Measurements from ENCODE around the gene RPL27A. TPM values are rescaled to one million over a fixed set of nuclear protein-coding genes. Genes with fewer than 3 reads are reported as not detected.

The RPL27A gene
- polyA plus RNA-seq, 3 donors from 2014 or later = 1,341 to 3,208 (median 1,820) TPM

GRCh38 chr11:8712506-8712905, 29.9 kb downstream of the RPL27A start:
- no peak for DNase-seq
- H3K36me3 Mint-ChIP-seq = peaks cover 0 to 14% (median 0%) of the 10 kb centered on the region in 3 donors
- H3K4me1 Mint-ChIP-seq = peaks cover 0 to 4% of the 10 kb centered on the region in 2 donors
- H3K27ac Mint-ChIP-seq = no peak overlapping the region
- H3K9me3 Mint-ChIP-seq = no peaks in the 10 kb centered on the region
- peaks cover 0 to 6% (median 4%) of the 10 kb centered on the region in 3 donors for H3K27me3 Mint-ChIP-seq (ENCODE audit: low read depth in 3 of 3)
- H3K4me3 Mint-ChIP-seq = no peak overlapping the region

- H3K4me3 Mint-ChIP-seq = no peak overlapping the region
- H3K9me3 Mint-ChIP-seq = no peaks in the 10 kb centered on the region
- H3K27ac Mint-ChIP-seq = no peak overlapping the region
- peaks cover 0 to 11% (median 0%) of the 10 kb centered on the region in 3 donors for H3K36me3 Mint-ChIP-seq
- DNase-seq = no peak
- H3K4me1 Mint-ChIP-seq = peaks cover 2 to 6% of the 10 kb centered on the region in 2 donors
- peaks cover 0 to 6% (median 4%) of the 10 kb centered on the region in 3 donors for H3K27me3 Mint-ChIP-seq (ENCODE audit: low read depth in 3 of 3)
Observed at GRCh38 chr11:8713760-8714454, 31.3 kb downstream of the RPL27A start.

GRCh38 chr11:8714622-8715225, 32.1 kb downstream of the RPL27A start:
- Mint-ChIP-seq H3K27me3 (ENCODE audit: low read depth in 3 of 3) (peaks cover 0 to 4% (median 4%) of the 10 kb centered on the region in 3 donors), H3K27ac (no peak overlapping the region)
- no peak for DNase-seq

GRCh38 chr11:8715501-8715900, 32.9 kb downstream of the RPL27A start:
- no peak overlapping the region for H3K27ac Mint-ChIP-seq
- H3K4me1 Mint-ChIP-seq = peaks cover 2 to 6% of the 10 kb centered on the region in 2 donors
- peaks cover 2 to 7% (median 4%) of the 10 kb centered on the region in 3 donors for H3K27me3 Mint-ChIP-seq (ENCODE audit: low read depth in 3 of 3)
- H3K4me3 Mint-ChIP-seq = no peak overlapping the region
- H3K9me3 Mint-ChIP-seq = no peaks in the 10 kb centered on the region
- no peak for DNase-seq
- H3K36me3 Mint-ChIP-seq = peaks cover 0 to 11% (median 0%) of the 10 kb centered on the region in 3 donors

More at GRCh38 chr11:8714622-8715225, 32.1 kb downstream of the RPL27A start:
- H3K9me3 Mint-ChIP-seq = no peaks in the 10 kb centered on the region
- peaks cover 2 to 6% of the 10 kb centered on the region in 2 donors for H3K4me1 Mint-ChIP-seq
- H3K4me3 Mint-ChIP-seq = no peak overlapping the region
- H3K36me3 Mint-ChIP-seq = peaks cover 0 to 11% (median 0%) of the 10 kb centered on the region in 3 donors

GRCh38 chr11:8717544-8717875, 34.9 kb downstream of the RPL27A start:
- no peak overlapping the region for H3K27ac Mint-ChIP-seq

GRCh38 chr11:8717876-8718753, 35.5 kb downstream of the RPL27A start:
- peaks cover 0 to 5% (median 0%) of the 10 kb centered on the region in 3 donors for H3K36me3 Mint-ChIP-seq
- H3K27ac Mint-ChIP-seq = no peak overlapping the region
- no peaks in the 10 kb centered on the region for H3K9me3 Mint-ChIP-seq
- H3K4me3 Mint-ChIP-seq = no peak overlapping the region
- no peak for DNase-seq
- peaks cover 2 to 6% of the 10 kb centered on the region in 2 donors for H3K4me1 Mint-ChIP-seq
- peaks cover 3 to 5% (median 4%) of the 10 kb centered on the region in 3 donors for H3K27me3 Mint-ChIP-seq (ENCODE audit: low read depth in 3 of 3)

More at GRCh38 chr11:8717544-8717875, 34.9 kb downstream of the RPL27A start:
- Mint-ChIP-seq H3K36me3 (peaks cover 0 to 5% (median 0%) of the 10 kb centered on the region in 3 donors), H3K4me3 (no peak overlapping the region), H3K9me3 (no peaks in the 10 kb centered on the region), H3K4me1 (peaks cover 2 to 6% of the 10 kb centered on the region in 2 donors), H3K27me3 (ENCODE audit: low read depth in 3 of 3) (peaks cover 3 to 5% (median 4%) of the 10 kb centered on the region in 3 donors)
- no peak for DNase-seq

DNA sequence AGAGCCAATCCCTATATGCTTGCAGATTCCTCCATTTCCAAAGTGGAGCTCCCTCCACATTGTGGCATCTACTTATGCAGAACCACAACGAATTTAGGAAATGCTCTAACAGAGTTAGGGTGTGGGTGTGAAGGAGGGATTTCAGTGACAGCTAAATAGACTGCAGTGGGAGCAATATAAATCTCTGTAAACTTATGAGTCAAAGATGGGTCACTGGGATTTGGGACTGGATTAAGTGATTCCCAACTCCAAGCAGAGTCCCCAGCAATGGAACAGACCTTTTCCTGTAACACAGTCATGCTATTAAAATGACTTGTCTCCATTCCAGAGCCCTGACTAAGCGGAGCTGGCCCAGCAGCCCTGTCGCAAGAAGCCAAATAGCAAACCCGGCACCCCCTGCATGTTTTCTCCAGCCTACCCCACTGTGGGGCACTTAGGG, 36.6 kb downstream of the RPL27A start:
- Mint-ChIP-seq H3K9me3 (no peaks in the 10 kb centered on the region), H3K27ac (no peak overlapping the region), H3K36me3 (peaks cover 0 to 5% (median 0%) of the 10 kb centered on the region in 3 donors), H3K27me3 (ENCODE audit: low read depth in 3 of 3) (peaks cover 3 to 5% (median 4%) of the 10 kb centered on the region in 3 donors), H3K4me3 (no peak overlapping the region), H3K4me1 (peaks cover 2 to 6% of the 10 kb centered on the region in 2 donors)
- DNase-seq = no peak

DNA sequence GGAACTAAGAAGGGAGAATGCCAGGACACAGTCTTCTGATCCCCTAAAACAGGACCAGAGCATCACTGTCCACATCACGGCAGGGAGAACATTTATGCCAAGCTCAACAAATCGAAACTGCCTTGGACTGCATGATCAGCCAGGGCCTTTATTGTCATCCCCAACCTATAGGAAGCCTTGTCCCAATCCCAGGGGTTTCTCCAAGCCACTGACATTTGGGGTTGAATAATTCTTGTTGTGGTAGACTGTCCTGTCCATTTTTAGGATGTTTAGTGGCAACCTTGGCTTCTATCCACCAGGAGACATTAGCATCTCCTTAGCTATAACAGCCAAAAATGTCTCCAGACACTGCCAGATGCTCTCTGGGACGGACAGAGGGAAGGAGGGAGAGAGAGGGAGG, 37.1 kb downstream of the RPL27A start:
- Mint-ChIP-seq H3K27me3 (ENCODE audit: low read depth in 3 of 3) (peaks cover 2 to 5% (median 3%) of the 10 kb centered on the region in 3 donors), H3K4me1 (peaks cover 2 to 6% of the 10 kb centered on the region in 2 donors), H3K27ac (no peak overlapping the region), H3K36me3 (peaks cover 0 to 1% (median 0%) of the 10 kb centered on the region in 3 donors), H3K4me3 (no peak overlapping the region), H3K9me3 (no peaks in the 10 kb centered on the region)
- DNase-seq = no peak

- Mint-ChIP-seq H3K9me3 (no peaks in the 10 kb centered on the region), H3K4me3 (no peak overlapping the region), H3K27ac (no peak overlapping the region), H3K4me1 (peaks cover 2 to 6% of the 10 kb centered on the region in 2 donors), H3K36me3 (no peaks in the 10 kb centered on the region), H3K27me3 (ENCODE audit: low read depth in 3 of 3) (peaks cover 0 to 5% (median 3%) of the 10 kb centered on the region in 3 donors)
- no peak for DNase-seq
Observed at GRCh38 chr11:8720352-8720751, 37.8 kb downstream of the RPL27A start.

DNA sequence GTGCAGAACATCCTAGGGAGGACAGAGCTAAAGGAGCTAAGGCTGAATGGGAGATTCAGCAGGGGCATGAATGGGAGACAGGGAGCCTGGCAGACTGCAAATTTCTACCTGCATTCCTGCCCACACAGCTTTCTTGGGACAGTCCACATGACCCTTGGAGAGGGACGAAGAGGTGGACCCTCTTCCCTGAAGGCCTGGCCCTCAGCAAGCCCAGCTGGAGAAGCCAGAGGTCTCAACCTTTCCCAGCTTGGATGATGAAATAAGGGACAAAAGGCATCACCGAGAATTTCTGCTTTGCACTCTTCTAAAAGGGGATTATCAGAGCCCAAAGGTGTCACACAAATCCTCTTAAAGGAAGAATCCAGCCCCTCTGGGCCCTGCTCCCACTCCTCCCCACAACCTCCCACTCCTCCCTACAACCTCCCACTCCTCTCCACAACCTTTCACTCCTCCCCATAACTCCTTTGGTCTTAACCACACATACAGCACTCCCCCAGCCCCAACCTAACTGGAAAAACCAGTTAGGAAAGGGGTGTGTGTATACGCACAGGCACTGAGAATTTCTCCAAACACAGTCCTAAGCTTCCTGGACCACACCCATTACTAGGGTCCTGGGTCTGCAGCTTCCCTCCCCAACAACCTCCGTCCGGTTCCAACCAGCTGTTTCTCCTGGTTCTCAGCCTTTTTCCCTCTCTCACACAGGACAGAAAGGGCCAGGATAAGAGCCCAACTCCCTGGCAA, 38.4 kb downstream of the RPL27A start:
- Mint-ChIP-seq H3K27me3 (ENCODE audit: low read depth in 3 of 3) (peaks cover 0 to 5% (median 3%) of the 10 kb centered on the region in 3 donors), H3K4me1 (peaks cover 2 to 6% of the 10 kb centered on the region in 2 donors), H3K9me3 (no peaks in the 10 kb centered on the region), H3K36me3 (no peaks in the 10 kb centered on the region), H3K27ac (no peak overlapping the region), H3K4me3 (no peak overlapping the region)
- DNase-seq = no peak

- H3K4me1 Mint-ChIP-seq = peaks cover 2 to 6% of the 10 kb centered on the region in 2 donors
- H3K4me3 Mint-ChIP-seq = no peak overlapping the region
- no peaks in the 10 kb centered on the region for H3K9me3 Mint-ChIP-seq
- peaks cover 0 to 5% (median 3%) of the 10 kb centered on the region in 3 donors for H3K27me3 Mint-ChIP-seq (ENCODE audit: low read depth in 3 of 3)
- no peaks in the 10 kb centered on the region for H3K36me3 Mint-ChIP-seq
- no peak overlapping the region for H3K27ac Mint-ChIP-seq
- no peak for DNase-seq
Observed at GRCh38 chr11:8721609-8722500, 39.3 kb downstream of the RPL27A start.

DNA sequence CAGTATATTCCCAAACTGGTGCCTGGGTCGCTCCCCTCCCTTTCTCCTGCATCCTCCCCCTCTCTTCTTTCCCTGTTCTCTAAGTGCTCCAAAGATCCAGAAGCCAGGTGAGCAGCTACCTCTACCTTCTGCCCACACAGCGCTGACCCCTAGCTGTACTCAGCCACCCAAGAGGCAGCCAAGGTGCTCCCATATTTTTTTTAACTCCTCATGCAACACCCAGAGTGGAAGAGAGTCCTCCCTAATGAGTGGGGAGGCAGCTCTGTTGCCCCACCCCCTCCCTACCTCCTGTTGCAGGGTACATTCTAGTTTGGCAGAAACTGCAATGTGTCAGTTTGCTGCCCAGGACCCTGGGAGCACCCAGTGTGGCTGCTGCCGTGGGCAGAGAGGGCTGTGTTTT, 40.2 kb downstream of the RPL27A start:
- H3K27ac Mint-ChIP-seq = no peak overlapping the region

More for the DNA sequence above, 40.2 kb downstream of the RPL27A start:
- Mint-ChIP-seq H3K4me3 (no peak overlapping the region), H3K36me3 (no peaks in the 10 kb centered on the region), H3K27me3 (ENCODE audit: low read depth in 3 of 3) (peaks cover 1 to 5% (median 3%) of the 10 kb centered on the region in 3 donors), H3K9me3 (no peaks in the 10 kb centered on the region), H3K4me1 (no peaks in the 10 kb centered on the region)
- no peak for DNase-seq
